ENCODE data around the gene DGKE.
A peak's percentile ranks its signal among the peaks of the same experiment; 100 is the strongest.

The DGKE gene

GRCh38 chr17:56785405-56785804 is 48.5 kb upstream of the DGKE start (continued):
- TF ChIP-seq ZSCAN4 (tag by site-specific recombination; IDR thresholded peaks at IDR 0.05) = no peak
- TF ChIP-seq ZNF404 (tag by site-specific recombination; IDR thresholded peaks at IDR 0.05) = no peak
- TF ChIP-seq ZFHX2 (tag by site-specific recombination; conservative IDR thresholded peaks at IDR 0.05) = peak; percentile 30; the same call in 1 of the 2 replicates
- TF ChIP-seq ZNF544 (tag by site-specific recombination; IDR thresholded peaks at IDR 0.05) = no peak
- TF ChIP-seq SP2 (tag by site-specific recombination; IDR thresholded peaks at IDR 0.05) = no peak
- no peak for TF ChIP-seq ZNF558 (tag by site-specific recombination; IDR thresholded peaks at IDR 0.05)
- TF ChIP-seq ZNF530 (tag by site-specific recombination; IDR thresholded peaks at IDR 0.05; ENCODE audit: low read depth) = no peak

GRCh38 chr17:56785997-56786680 is 47.8 kb upstream of the DGKE start:
- Histone ChIP-seq H3K27ac (ENCODE audit: extremely low read depth, low read depth, low read length) (no peak overlapping the region), H3K4me3 (ENCODE audit: low read depth, low read length) (no peak overlapping the region), H3K9me3 (ENCODE audit: control insufficient read depth, insufficient read depth, low read depth, low read length) (no peaks in the 10 kb centered on the region), H3K4me1 (ENCODE audit: control insufficient read depth, insufficient read depth, low read length) (peaks cover 3% of the 10 kb centered on the region; the same call in 1 of the 2 replicates), H3K36me3 (ENCODE audit: control insufficient read depth in 2 of 2, insufficient read depth in 1 of 2, low read length in 2 of 2) (no peaks in the 10 kb centered on the region)
- ChIA-PET POLR2A (interaction anchor here (0.8 to 1.3 kb wide), 3 partner anchors 49 to 193 kb away, joined by 3 read pairs; partner anchors contain the start of gene NOG), CTCF (interaction anchor here (0.5 to 1.4 kb wide), 5 partner anchors 34 to 287 kb away, joined by 3 to 6 read pairs (median 5); no protein-coding TSS in a partner anchor)
- TF ChIP-seq ZNF169 (tag by site-specific recombination; IDR thresholded peaks at IDR 0.05) (no peak), HOXA7 (CRISPR knock-in tag; IDR thresholded peaks at IDR 0.05; ENCODE audit: borderline replicate concordance) (no peak), ZBTB8A (tag by site-specific recombination; IDR thresholded peaks at IDR 0.05) (no peak), ZNF747 (tag by site-specific recombination; IDR thresholded peaks at IDR 0.05) (no peak), ZNF184 (tag by site-specific recombination; IDR thresholded peaks at IDR 0.05) (peak; percentile 48; the same call in 1 of the 2 replicates), ZSCAN23 (tag by site-specific recombination; IDR thresholded peaks at IDR 0.05) (no peak), ZSCAN4 (tag by site-specific recombination; IDR thresholded peaks at IDR 0.05) (no peak), ATF2 (tag by site-specific recombination; IDR thresholded peaks at IDR 0.05; ENCODE audit: low read depth) (no peak), ZBTB49 (tag by site-specific recombination; IDR thresholded peaks at IDR 0.05; ENCODE audit: low read depth) (no peak)

GRCh38 chr17:56786989-56787482 is 46.9 kb upstream of the DGKE start:
- ChIA-PET CTCF (no interaction called here), POLR2A (interaction anchor here (1.1 to 1.3 kb wide), 2 partner anchors 48 to 194 kb away, joined by 3 read pairs; partner anchors contain the start of gene NOG)
- no peaks in the 10 kb centered on the region for H3K36me3 ChIP-seq (ENCODE audit: control insufficient read depth in 2 of 2, insufficient read depth in 1 of 2, low read length in 2 of 2)
- H3K27ac ChIP-seq (ENCODE audit: extremely low read depth, low read depth, low read length) = no peak overlapping the region
- H3K4me3 ChIP-seq (ENCODE audit: low read depth, low read length) = no peak overlapping the region
- H3K4me1 ChIP-seq (ENCODE audit: control insufficient read depth, insufficient read depth, low read length) = peaks cover 3% of the 10 kb centered on the region; the same call in 1 of the 2 replicates
- no peaks in the 10 kb centered on the region for H3K9me3 ChIP-seq (ENCODE audit: control insufficient read depth, insufficient read depth, low read depth, low read length)
- TF ChIP-seq KLF16 (tag by site-specific recombination; IDR thresholded peaks at IDR 0.05) (peak; percentile 13; the same call in 1 of the 2 replicates), ZNF155 (tag by site-specific recombination; IDR thresholded peaks at IDR 0.05) (no peak), ZBTB48 (tag by site-specific recombination; IDR thresholded peaks at IDR 0.05) (no peak), SCRT1 (tag by site-specific recombination; IDR thresholded peaks at IDR 0.05; ENCODE audit: borderline replicate concordance) (no peak), ZFP3 (tag by site-specific recombination; IDR thresholded peaks at IDR 0.05; ENCODE audit: low read depth) (no peak), ZNF654 (tag by site-specific recombination; IDR thresholded peaks at IDR 0.05; ENCODE audit: low read depth) (no peak), ZNF184 (tag by site-specific recombination; IDR thresholded peaks at IDR 0.05) (no peak)

All from HEK293 (cell line).